HCT116 (cell line): Measurements from ENCODE around the gene HS6ST3.

Source experiments
- EGR1 ChIP-seq: IDR thresholded peaks from 2 replicates; pipeline ENCODE4 v1.6.1; 2012; ENCODE audit warnings: low read depth
- EZH2 ChIP-seq: fragments of 200-600 bp; sonication (generic); IDR thresholded peaks from 2 replicates; pipeline ENCODE4 v1.6.1; 2017; ENCODE audit warnings: antibody characterized with exemption, mixed run types
- FOSL1 ChIP-seq: IDR thresholded peaks from 2 replicates; pipeline ENCODE4 v1.6.1; 2012; ENCODE audit warnings: low read depth
- JUND ChIP-seq: IDR thresholded peaks from 2 replicates; pipeline ENCODE4 v1.6.1; 2012
- POLR2A ChIP-seq: IDR thresholded peaks from 2 replicates; pipeline ENCODE4 v1.7.0; 2011; ENCODE audit warnings: borderline replicate concordance; ENCODE audit not compliant: insufficient read depth, insufficient read length; ENCODE audit errors: extremely low read depth
- POLR2AphosphoS5 ChIP-seq: IDR thresholded peaks from 2 replicates; pipeline ENCODE4 v1.6.1; 2011; ENCODE audit warnings: mild to moderate bottlenecking, low read depth, low read length, moderate library complexity
- SP1 ChIP-seq: IDR thresholded peaks from 2 replicates; pipeline ENCODE4 v1.6.1; 2012; ENCODE audit warnings: low read depth
- SRF ChIP-seq: IDR thresholded peaks from 2 replicates; pipeline ENCODE4 v1.6.1; 2012; ENCODE audit warnings: low read depth
- TCF7L2 ChIP-seq: IDR thresholded peaks from 2 replicates; pipeline ENCODE4 v1.7.0; 2011; ENCODE audit warnings: borderline replicate concordance, inconsistent platforms; ENCODE audit not compliant: insufficient read depth, insufficient read length; ENCODE audit errors: extremely low read depth
- YY1 ChIP-seq: IDR thresholded peaks from 2 replicates; pipeline ENCODE4 v1.6.1; 2011; ENCODE audit warnings: low read length, low read depth, moderate library complexity, mild to moderate bottlenecking; ENCODE audit not compliant: insufficient replicate concordance; ENCODE audit errors: extremely low read depth
- ZNF274 ChIP-seq: fragments of 200-500 bp; sonication (Bioruptor generic); IDR thresholded peaks from 2 replicates; pipeline ENCODE4 v1.6.1; 2014; ENCODE audit warnings: mild to moderate bottlenecking, low read depth, low read length, inconsistent platforms
- TF ChIP-seq, protein P1 (sequence below), 3 experiments: fragments of 200-600 bp in 1 of 3; sonication (generic) in 1 of 3; IDR thresholded peaks in 2 of 3; conservative IDR thresholded peaks in 1 of 3; 2 replicates each; pipeline ENCODE4 v1.5.1; 2012 to 2017; ENCODE audit warnings: low read depth in 2 of 3, low read length in 2 of 3, antibody characterized with exemption in 1 of 3, borderline replicate concordance in 1 of 3, control low read depth in 1 of 3, mild to moderate bottlenecking in 1 of 3, mixed read lengths in 1 of 3, mixed run types in 1 of 3, moderate library complexity in 1 of 3; ENCODE audit not compliant: insufficient read depth in 1 of 3
- TF ChIP-seq, protein P2 (sequence below): IDR thresholded peaks from 2 replicates; pipeline ENCODE4 v1.6.1; 2012; ENCODE audit warnings: low read depth

- TF ChIP-seq, protein P1, sequence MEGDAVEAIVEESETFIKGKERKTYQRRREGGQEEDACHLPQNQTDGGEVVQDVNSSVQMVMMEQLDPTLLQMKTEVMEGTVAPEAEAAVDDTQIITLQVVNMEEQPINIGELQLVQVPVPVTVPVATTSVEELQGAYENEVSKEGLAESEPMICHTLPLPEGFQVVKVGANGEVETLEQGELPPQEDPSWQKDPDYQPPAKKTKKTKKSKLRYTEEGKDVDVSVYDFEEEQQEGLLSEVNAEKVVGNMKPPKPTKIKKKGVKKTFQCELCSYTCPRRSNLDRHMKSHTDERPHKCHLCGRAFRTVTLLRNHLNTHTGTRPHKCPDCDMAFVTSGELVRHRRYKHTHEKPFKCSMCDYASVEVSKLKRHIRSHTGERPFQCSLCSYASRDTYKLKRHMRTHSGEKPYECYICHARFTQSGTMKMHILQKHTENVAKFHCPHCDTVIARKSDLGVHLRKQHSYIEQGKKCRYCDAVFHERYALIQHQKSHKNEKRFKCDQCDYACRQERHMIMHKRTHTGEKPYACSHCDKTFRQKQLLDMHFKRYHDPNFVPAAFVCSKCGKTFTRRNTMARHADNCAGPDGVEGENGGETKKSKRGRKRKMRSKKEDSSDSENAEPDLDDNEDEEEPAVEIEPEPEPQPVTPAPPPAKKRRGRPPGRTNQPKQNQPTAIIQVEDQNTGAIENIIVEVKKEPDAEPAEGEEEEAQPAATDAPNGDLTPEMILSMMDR (IDR thresholded peaks at IDR 0.05 in 2 of 3, conservative IDR thresholded peaks at IDR 0.05 in 1 of 3; ENCODE audit: borderline replicate concordance in 1 of 3, insufficient read depth in 1 of 3, low read depth in 2 of 3, low read length in 2 of 3): no peak
- no peak for TF ChIP-seq EZH2
- TF ChIP-seq POLR2AphosphoS5: no peak
- no peak for TF ChIP-seq ZNF274
- no peak for TF ChIP-seq POLR2A
- TF ChIP-seq SRF: no peak
- TF ChIP-seq FOSL1: no peak
- TF ChIP-seq YY1: no peak
- no peak for TF ChIP-seq SP1
- TF ChIP-seq JUND: no peak
- TF ChIP-seq TCF7L2: no peak
- TF ChIP-seq, protein P2, sequence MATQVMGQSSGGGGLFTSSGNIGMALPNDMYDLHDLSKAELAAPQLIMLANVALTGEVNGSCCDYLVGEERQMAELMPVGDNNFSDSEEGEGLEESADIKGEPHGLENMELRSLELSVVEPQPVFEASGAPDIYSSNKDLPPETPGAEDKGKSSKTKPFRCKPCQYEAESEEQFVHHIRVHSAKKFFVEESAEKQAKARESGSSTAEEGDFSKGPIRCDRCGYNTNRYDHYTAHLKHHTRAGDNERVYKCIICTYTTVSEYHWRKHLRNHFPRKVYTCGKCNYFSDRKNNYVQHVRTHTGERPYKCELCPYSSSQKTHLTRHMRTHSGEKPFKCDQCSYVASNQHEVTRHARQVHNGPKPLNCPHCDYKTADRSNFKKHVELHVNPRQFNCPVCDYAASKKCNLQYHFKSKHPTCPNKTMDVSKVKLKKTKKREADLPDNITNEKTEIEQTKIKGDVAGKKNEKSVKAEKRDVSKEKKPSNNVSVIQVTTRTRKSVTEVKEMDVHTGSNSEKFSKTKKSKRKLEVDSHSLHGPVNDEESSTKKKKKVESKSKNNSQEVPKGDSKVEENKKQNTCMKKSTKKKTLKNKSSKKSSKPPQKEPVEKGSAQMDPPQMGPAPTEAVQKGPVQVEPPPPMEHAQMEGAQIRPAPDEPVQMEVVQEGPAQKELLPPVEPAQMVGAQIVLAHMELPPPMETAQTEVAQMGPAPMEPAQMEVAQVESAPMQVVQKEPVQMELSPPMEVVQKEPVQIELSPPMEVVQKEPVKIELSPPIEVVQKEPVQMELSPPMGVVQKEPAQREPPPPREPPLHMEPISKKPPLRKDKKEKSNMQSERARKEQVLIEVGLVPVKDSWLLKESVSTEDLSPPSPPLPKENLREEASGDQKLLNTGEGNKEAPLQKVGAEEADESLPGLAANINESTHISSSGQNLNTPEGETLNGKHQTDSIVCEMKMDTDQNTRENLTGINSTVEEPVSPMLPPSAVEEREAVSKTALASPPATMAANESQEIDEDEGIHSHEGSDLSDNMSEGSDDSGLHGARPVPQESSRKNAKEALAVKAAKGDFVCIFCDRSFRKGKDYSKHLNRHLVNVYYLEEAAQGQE: no peak
- no peak for TF ChIP-seq EGR1
These were observed 773.1 kb downstream of the HS6ST3 start for GRCh38 chr13:96862999-96863398.
